SK-N-SH (cell line): ENCODE results near the gene ATP5MC3. TPM values are rescaled to one million over a fixed set of nuclear protein-coding genes. Genes with fewer than 3 reads are reported as not detected.

Experiments used
- CTCF ChIA-PET: fragments of 300-600, 350-600 bp; formaldehyde crosslinking; extraction: SDS; loops from one replicate; lab custom pipeline; 2021; lab: Yijun Ruan, JAX
- POLR2A ChIA-PET: fragments of 350-600 bp; sonication (Branson Sonifier 250); formaldehyde crosslinking; extraction: SDS; loops from one replicate; lab custom pipeline; 2020; ENCODE audit warnings: antibody characterized with exemption, inconsistent platforms; lab: Yijun Ruan, JAX
- DNase-seq: peaks from one replicate; pipeline ENCODE4 v3.0.0; 2012
- H2AFZ ChIP-seq: fragments of 200-600 bp; sonication (generic); 2 replicates; pipeline ENCODE4 v1.8.1; 2016; ENCODE audit warnings: antibody characterized with exemption, mild to moderate bottlenecking, low read depth
- H3F3A ChIP-seq: fragments of 200-600 bp; sonication (generic); replicated peaks from 2 replicates; pipeline ENCODE3; 2016; ENCODE audit warnings: antibody characterized with exemption, mild to moderate bottlenecking; ENCODE audit not compliant: insufficient read depth
- H3K27ac ChIP-seq, 2 experiments: fragments of 200-500 bp in 1 of 2; fragments of 200-600 bp in 1 of 2; sonication (Bioruptor generic) in 1 of 2; sonication (generic), shearing (Covaris generic) in 1 of 2; 2 replicates each; pipeline versions ENCODE4 v1.5.1 to v1.6.1; 2014 to 2016; ENCODE audit warnings: low read depth in 2 of 2, inconsistent platforms in 1 of 2, low read length in 1 of 2, mild to moderate bottlenecking in 1 of 2, mixed read lengths in 1 of 2
- H3K27me3 ChIP-seq: fragments of 200-600 bp; sonication (generic), shearing (Covaris generic); 2 replicates; pipeline ENCODE4 v1.6.1; 2016; ENCODE audit warnings: mixed run types; ENCODE audit not compliant: insufficient read depth
- H3K36me3 ChIP-seq, 2 experiments: fragments of 200-500 bp in 1 of 2; fragments of 200-600 bp in 1 of 2; sonication (Bioruptor generic) in 1 of 2; sonication (generic) in 1 of 2; replicated peaks in 1 of 2; 2 replicates each; pipeline versions ENCODE3 to v1.5.1; 2014 to 2016; ENCODE audit warnings: low read length in 1 of 2, mild to moderate bottlenecking in 1 of 2; ENCODE audit not compliant: insufficient read depth in 2 of 2, control insufficient read depth in 1 of 2
- H3K4me1 ChIP-seq, 2 experiments: fragments of 200-500 bp in 1 of 2; fragments of 200-600 bp in 1 of 2; sonication (Bioruptor generic) in 1 of 2; sonication (generic), shearing (Covaris generic) in 1 of 2; 2 replicates each; pipeline versions ENCODE4 v1.5.1 to v1.6.1; 2014 to 2016; ENCODE audit warnings: low read depth in 1 of 2, low read length in 1 of 2, mixed run types in 1 of 2; ENCODE audit not compliant: insufficient read depth in 2 of 2, control insufficient read depth in 1 of 2
- H3K4me2 ChIP-seq: fragments of 200-600 bp; sonication (generic), shearing (Covaris generic); 2 replicates; pipeline ENCODE4 v1.6.1; 2017; ENCODE audit warnings: mixed run types
- H3K4me3 ChIP-seq, 2 experiments: fragments of 200-500 bp in 1 of 2; fragments of 200-600 bp in 1 of 2; sonication (Bioruptor generic) in 1 of 2; sonication (generic), shearing (Covaris generic) in 1 of 2; 2 replicates each; pipeline versions ENCODE4 v1.5.1 to v1.8.1; 2014 to 2016; ENCODE audit warnings: low read depth in 2 of 2, inconsistent platforms in 1 of 2, low read length in 1 of 2, mild to moderate bottlenecking in 1 of 2, mixed read lengths in 1 of 2, moderate library complexity in 1 of 2
- H3K79me2 ChIP-seq: fragments of 200-600 bp; sonication (generic); 2 replicates; pipeline ENCODE4 v1.8.1; 2017; ENCODE audit warnings: mild to moderate bottlenecking; ENCODE audit not compliant: insufficient read depth
- H3K9ac ChIP-seq: fragments of 200-600 bp; sonication (generic); 2 replicates; pipeline ENCODE4 v1.6.1; 2017; ENCODE audit warnings: mixed run types
- H3K9me2 ChIP-seq: fragments of 200-600 bp; sonication (generic); 2 replicates; pipeline ENCODE4 v1.6.1; 2017; ENCODE audit warnings: mixed run types
- H3K9me3 ChIP-seq: fragments of 200-600 bp; sonication (generic); 2 replicates; pipeline ENCODE4 v1.6.1; 2017; ENCODE audit warnings: mixed run types, mild to moderate bottlenecking, moderate library complexity
- H4K20me1 ChIP-seq: fragments of 200-600 bp; sonication (generic); 2 replicates; pipeline ENCODE4 v1.6.1; 2017; ENCODE audit warnings: mild to moderate bottlenecking, mixed run types; ENCODE audit not compliant: insufficient read depth
- CTCF ChIP-seq: fragments of 200-600 bp; sonication (generic); IDR thresholded peaks from 2 replicates; pipeline ENCODE4 v1.6.1; 2017; ENCODE audit warnings: antibody characterized with exemption, mild to moderate bottlenecking, moderate library complexity
- FOXJ3 ChIP-seq: sonication (generic); formaldehyde crosslinking; IDR thresholded peaks from 2 replicates; pipeline ENCODE4 v1.5.1; 2020; ENCODE audit warnings: mild to moderate bottlenecking, missing genetic modification reagents
- FOXM1 ChIP-seq: IDR thresholded peaks from 2 replicates; pipeline ENCODE4 v1.4.0; 2012; ENCODE audit warnings: low read depth, mild to moderate bottlenecking
- MXI1 ChIP-seq: IDR thresholded peaks from 2 replicates; pipeline ENCODE4 v1.6.1; 2012; ENCODE audit warnings: mild to moderate bottlenecking, low read depth, low read length, improper control_type of control experiment
- POLR2AphosphoS5 ChIP-seq: IDR thresholded peaks from 2 replicates; pipeline ENCODE4 v1.6.1; 2012; ENCODE audit warnings: low read depth, low read length
- REST ChIP-seq: IDR thresholded peaks from 2 replicates; pipeline ENCODE4 v1.6.1; 2012; ENCODE audit warnings: mild to moderate bottlenecking, low read depth, low read length, moderate library complexity
- RFX5 ChIP-seq: IDR thresholded peaks from 2 replicates; pipeline ENCODE4 v1.6.1; 2012; ENCODE audit warnings: mild to moderate bottlenecking, improper control_type of control experiment, low read length
- RXRA ChIP-seq: IDR thresholded peaks from 2 replicates; pipeline ENCODE4 v1.4.0; 2012; ENCODE audit warnings: low read depth, mild to moderate bottlenecking, borderline replicate concordance
- SIN3A ChIP-seq: IDR thresholded peaks from 2 replicates; pipeline ENCODE4 v1.6.1; 2012; ENCODE audit warnings: low read depth, mild to moderate bottlenecking, low read length, moderate library complexity, borderline replicate concordance
- SMC3 ChIP-seq: IDR thresholded peaks from 2 replicates; pipeline ENCODE4 v1.6.1; 2012; ENCODE audit warnings: low read depth, low read length, improper control_type of control experiment
- TAF1 ChIP-seq: IDR thresholded peaks from 2 replicates; pipeline ENCODE4 v1.6.1; 2012; ENCODE audit warnings: low read depth, mild to moderate bottlenecking, low read length, moderate library complexity, borderline replicate concordance
- TCF12 ChIP-seq: IDR thresholded peaks from 2 replicates; pipeline ENCODE4 v1.4.0; 2012
- TEAD4 ChIP-seq: IDR thresholded peaks from 2 replicates; pipeline ENCODE4 v1.4.0; 2012; ENCODE audit warnings: mild to moderate bottlenecking, borderline replicate concordance; ENCODE audit not compliant: insufficient read depth
- WGBS: methylation state at CpG from one replicate; pipeline ENCODE4 v1.1.6; 2017; ENCODE audit warnings: low lambda C conversion rate; 5-methylcytosine and 5-hydroxymethylcytosine counted together
- polyA plus RNA-seq, 3 experiments: library from polyadenylated mRNA; depleted of rRNA; stranded (reverse); fragments of >200 nt; gene quantifications; 2 replicates each; pipeline ENCODE4 v1.2.3, GENCODE V29; 2012
- TF ChIP-seq, protein P1 (sequence below): IDR thresholded peaks from 2 replicates; pipeline ENCODE4 v1.4.0; 2012; ENCODE audit warnings: low read depth
- TF ChIP-seq, protein P2 (sequence below): IDR thresholded peaks from 2 replicates; pipeline ENCODE4 v1.4.0; 2012; ENCODE audit warnings: low read depth, borderline replicate concordance
- TF ChIP-seq, protein P3 (sequence below): fragments of 150-350 bp; IDR thresholded peaks from 2 replicates; pipeline ENCODE4 v1.6.1; 2016; ENCODE audit warnings: mild to moderate bottlenecking, low read depth, low read length

The ATP5MC3 gene
- polyA plus RNA-seq, 1 of the 3 experiments (the other 2 are of a cell fraction) = 365 TPM

DNA sequence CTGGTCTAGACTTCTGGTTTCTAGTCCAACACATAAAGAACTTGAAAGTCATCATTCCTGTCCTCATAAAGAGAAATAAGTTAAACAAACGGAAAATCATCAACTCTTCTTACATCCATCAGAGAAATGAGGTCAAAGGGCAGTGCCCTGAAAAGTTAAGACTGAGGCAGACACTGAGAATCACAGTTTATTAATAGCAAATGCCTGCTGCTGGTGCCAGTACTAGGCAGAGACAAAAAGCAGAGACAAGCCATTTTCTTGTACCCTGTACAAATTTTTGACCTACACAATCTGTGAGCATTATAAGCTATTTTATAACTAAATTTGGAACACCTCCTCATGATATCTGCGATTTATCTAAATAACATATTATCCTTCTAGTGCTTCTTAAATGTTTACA lies 50.3 kb downstream of the ATP5MC3 start (continued):
- no peak for TF ChIP-seq REST

GRCh38 chr2:175126661-175127060 lies 54.8 kb downstream of the ATP5MC3 start:
- no peaks in the 10 kb centered on the region for H3K27me3 ChIP-seq
- H3K9ac ChIP-seq = no peak overlapping the region
- WGBS = 88% methylated on average over 1 of the region's 1 CpG
- no peaks in the 10 kb centered on the region for H3K4me1 ChIP-seq
- no peak overlapping the region for H3K27ac ChIP-seq
- peaks cover 47 to 68% of the 10 kb centered on the region in 2 experiments for H3K36me3 ChIP-seq
- H3K4me3 ChIP-seq = no peak overlapping the region
- H3K79me2 ChIP-seq = peaks cover 69% of the 10 kb centered on the region
- 0 out of 2 replicates have a peak, but pooled peaks cover 5% of the 10 kb centered on the region for H3K9me3 ChIP-seq
- H3F3A ChIP-seq = peaks cover 3% of the 10 kb centered on the region
- ChIA-PET CTCF (interaction anchor here (0.6 to 3.3 kb wide), 3 partner anchors 12 to 583 kb away, joined by 3 to 16 read pairs (median 3); no protein-coding TSS in a partner anchor), POLR2A (no interaction called here)
- no peak overlapping the region for H3K4me2 ChIP-seq
- H2AFZ ChIP-seq = no peak overlapping the region
- no peak for TF ChIP-seq MXI1
- TF ChIP-seq, protein P1, sequence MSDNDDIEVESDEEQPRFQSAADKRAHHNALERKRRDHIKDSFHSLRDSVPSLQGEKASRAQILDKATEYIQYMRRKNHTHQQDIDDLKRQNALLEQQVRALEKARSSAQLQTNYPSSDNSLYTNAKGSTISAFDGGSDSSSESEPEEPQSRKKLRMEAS = no peak
- TF ChIP-seq, protein P2, sequence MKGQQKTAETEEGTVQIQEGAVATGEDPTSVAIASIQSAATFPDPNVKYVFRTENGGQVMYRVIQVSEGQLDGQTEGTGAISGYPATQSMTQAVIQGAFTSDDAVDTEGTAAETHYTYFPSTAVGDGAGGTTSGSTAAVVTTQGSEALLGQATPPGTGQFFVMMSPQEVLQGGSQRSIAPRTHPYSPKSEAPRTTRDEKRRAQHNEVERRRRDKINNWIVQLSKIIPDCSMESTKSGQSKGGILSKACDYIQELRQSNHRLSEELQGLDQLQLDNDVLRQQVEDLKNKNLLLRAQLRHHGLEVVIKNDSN = no peak
- no peak for TF ChIP-seq SMC3
- no peak for TF ChIP-seq RXRA
- TF ChIP-seq, protein P3, sequence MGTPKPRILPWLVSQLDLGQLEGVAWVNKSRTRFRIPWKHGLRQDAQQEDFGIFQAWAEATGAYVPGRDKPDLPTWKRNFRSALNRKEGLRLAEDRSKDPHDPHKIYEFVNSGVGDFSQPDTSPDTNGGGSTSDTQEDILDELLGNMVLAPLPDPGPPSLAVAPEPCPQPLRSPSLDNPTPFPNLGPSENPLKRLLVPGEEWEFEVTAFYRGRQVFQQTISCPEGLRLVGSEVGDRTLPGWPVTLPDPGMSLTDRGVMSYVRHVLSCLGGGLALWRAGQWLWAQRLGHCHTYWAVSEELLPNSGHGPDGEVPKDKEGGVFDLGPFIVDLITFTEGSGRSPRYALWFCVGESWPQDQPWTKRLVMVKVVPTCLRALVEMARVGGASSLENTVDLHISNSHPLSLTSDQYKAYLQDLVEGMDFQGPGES = no peak
- no peak for TF ChIP-seq TEAD4
- no peak for TF ChIP-seq TAF1
- no peak for TF ChIP-seq FOXM1
- no peak for TF ChIP-seq POLR2AphosphoS5
- no peak for TF ChIP-seq FOXJ3 (CRISPR knock-in tag)
- TF ChIP-seq RFX5 = no peak
- TF ChIP-seq TCF12 = no peak
- no peak for TF ChIP-seq REST
- TF ChIP-seq CTCF = no peak
- no peak for TF ChIP-seq SIN3A
- H4K20me1 ChIP-seq = no peaks in the 10 kb centered on the region
- H3K9me2 ChIP-seq = no peaks in the 10 kb centered on the region
- no peak for DNase-seq
